Body of pancreas (tissue), 4 donors: ENCODE data around the gene PHOSPHO1.

Source experiments
- POLR2A ChIP-seq, 3 donors: fragments of 450-650 bp; IDR thresholded peaks; one replicate each; pipeline ENCODE4 v1.6.1; 2016; ENCODE audit warnings: antibody characterized with exemption in 3 of 3, mild to moderate bottlenecking in 2 of 3
- TF ChIP-seq, protein P1 (sequence below), 7 experiments: fragments of 450-650 bp in 4 of 7; fragments of 200-600 bp in 3 of 7; sonication (generic) in 3 of 7; IDR thresholded peaks; one replicate each; pipeline ENCODE4 v1.5.1; 2016 to 2019; ENCODE audit warnings: antibody characterized with exemption in 7 of 7

DNA sequence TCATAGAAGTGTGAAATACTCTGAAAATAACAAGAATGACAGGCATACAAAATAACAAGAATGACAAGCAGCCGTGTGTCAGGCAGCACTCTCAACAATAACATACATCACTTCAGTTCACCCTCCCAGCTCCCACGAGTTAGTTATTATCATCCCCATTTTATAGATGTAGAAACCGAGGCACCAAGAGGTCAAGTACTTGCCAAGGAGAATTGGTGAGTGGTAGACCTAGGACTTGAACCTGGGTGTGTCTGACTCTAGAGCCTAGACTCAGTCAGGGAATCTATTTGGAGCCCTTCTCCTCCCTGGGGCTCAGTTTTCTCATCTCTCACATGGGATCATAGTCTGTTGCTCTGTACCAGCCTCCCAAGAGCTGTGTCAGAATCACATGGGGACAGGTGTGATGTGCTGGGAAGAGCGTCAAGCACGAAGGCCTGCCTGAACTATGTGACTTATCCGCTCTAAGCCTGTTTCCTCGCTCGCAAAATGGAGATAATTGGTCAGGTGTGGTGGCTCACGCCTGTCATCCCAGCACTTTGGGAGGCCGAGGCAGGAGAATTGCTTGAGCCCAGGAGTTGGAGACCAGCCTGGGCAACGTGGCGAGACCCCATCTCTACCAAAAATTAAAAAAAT is 19.4 kb upstream of the PHOSPHO1 start:
- TF ChIP-seq, protein P1, sequence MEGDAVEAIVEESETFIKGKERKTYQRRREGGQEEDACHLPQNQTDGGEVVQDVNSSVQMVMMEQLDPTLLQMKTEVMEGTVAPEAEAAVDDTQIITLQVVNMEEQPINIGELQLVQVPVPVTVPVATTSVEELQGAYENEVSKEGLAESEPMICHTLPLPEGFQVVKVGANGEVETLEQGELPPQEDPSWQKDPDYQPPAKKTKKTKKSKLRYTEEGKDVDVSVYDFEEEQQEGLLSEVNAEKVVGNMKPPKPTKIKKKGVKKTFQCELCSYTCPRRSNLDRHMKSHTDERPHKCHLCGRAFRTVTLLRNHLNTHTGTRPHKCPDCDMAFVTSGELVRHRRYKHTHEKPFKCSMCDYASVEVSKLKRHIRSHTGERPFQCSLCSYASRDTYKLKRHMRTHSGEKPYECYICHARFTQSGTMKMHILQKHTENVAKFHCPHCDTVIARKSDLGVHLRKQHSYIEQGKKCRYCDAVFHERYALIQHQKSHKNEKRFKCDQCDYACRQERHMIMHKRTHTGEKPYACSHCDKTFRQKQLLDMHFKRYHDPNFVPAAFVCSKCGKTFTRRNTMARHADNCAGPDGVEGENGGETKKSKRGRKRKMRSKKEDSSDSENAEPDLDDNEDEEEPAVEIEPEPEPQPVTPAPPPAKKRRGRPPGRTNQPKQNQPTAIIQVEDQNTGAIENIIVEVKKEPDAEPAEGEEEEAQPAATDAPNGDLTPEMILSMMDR (IDR thresholded peaks at IDR 0.05), result no peak
- no peak for TF ChIP-seq POLR2A (IDR thresholded peaks at IDR 0.05)
